ENCODE results near the gene PLA2G4F. TPM values are rescaled to one million over a fixed set of nuclear protein-coding genes. Genes with fewer than 3 reads are reported as not detected.

PLA2G4F gene
- total and polyA plus RNA-seq, 10 of the 15 experiments (the other 5 are each of a cell fraction or from before 2014, with no cell fraction given) = not detected

DNA sequence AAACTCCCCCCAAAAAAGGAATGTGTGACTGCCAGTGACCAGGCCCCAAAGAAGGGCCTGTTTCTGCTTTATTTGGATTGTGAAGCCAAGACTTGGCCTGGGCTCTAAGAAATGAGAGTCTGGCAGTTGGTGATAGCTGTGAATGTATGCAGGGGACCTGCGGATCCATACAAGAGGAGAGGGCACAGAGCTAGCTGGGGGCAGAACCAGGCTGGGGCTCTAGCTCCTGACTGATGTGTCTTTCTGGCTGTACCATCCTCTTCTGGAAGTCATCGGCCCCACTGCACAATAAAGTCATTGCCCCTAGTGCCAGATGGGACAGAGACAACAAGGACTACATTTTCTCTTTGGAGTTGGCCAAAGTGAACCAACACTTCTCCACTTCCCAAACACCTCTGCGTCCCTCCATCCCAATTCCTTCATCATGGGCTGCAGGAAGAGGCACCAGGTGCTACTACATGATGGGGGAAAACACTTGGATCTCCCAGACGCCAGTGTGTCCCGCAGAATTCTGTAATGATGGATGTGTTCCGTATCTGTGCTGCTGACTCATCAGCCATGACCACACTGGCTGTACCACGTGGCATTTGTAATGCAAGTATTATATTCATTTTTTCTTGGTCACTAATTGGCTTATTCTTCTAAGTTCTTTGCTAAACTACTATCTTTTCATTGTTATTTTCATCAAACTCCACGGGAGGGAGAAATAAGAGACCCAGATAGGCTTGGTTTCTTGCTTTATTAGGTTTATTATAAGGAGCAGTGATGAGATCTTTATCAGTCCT lies 1.7 kb upstream of the PLA2G4F start:
- no peaks in the 10 kb centered on the region for H3K79me2 ChIP-seq (ENCODE audit: control insufficient read depth, insufficient read depth, low read length)
- ChIA-PET SMC1A (ENCODE audit: uncharacterized antibody, unreplicated experiment) (interaction anchor here (1.0 kb wide), 1 partner anchor 227 kb away, joined by 3 read pairs; no protein-coding TSS in a partner anchor), RAD21 (ENCODE audit: unreplicated experiment) (interaction anchor here (0.9 kb wide), 1 partner anchor 227 kb away, joined by 3 read pairs; no protein-coding TSS in a partner anchor), POLR2A (interaction anchor here (0.6 kb wide), 1 partner anchor 563 kb away, joined by 4 read pairs; no protein-coding TSS in a partner anchor), CTCF (no interaction called here)
- TF ChIP-seq NFIC (IDR thresholded peaks at IDR 0.05; ENCODE audit: low read depth, low read length) = no peak
- TF ChIP-seq RBBP5 (conservative IDR thresholded peaks at IDR 0.05) = no peak
- no peak for TF ChIP-seq KAT2A (conservative IDR thresholded peaks at IDR 0.05; ENCODE audit: control insufficient read depth, low read depth, low read length)
- peak; percentile 14; the same call in 1 of the 2 replicates for TF ChIP-seq POLR2A (IDR thresholded peaks at IDR 0.05; ENCODE audit: low read depth, low read length)
- no peak for TF ChIP-seq SUZ12 (IDR thresholded peaks at IDR 0.05; ENCODE audit: unreplicated experiment)
- TF ChIP-seq ZBED1 (IDR thresholded peaks at IDR 0.05; ENCODE audit: borderline replicate concordance) = peak; percentile 26; the same call in 1 of the 2 replicates
- ATAC-seq (no peak), DNase-seq (ENCODE audit: low read depth, low spot score) (no peak), FAIRE-seq (no peak)
- H2AFZ ChIP-seq (ENCODE audit: control insufficient read depth, low read depth, low read length) = no peak overlapping the region
- BruUV-seq (replicated peaks) = no TSS peak
- intact Hi-C loops (cut with micrococcal nuclease; ENCODE audit: unreplicated experiment) (no loop called here), in situ Hi-C loops (cut with MboI) (no loop called here)
- no peaks in the 10 kb centered on the region for H4K20me1 ChIP-seq (ENCODE audit: control insufficient read depth, insufficient read depth)
- H3K4me3 ChIP-seq = no peak overlapping the region
- no peaks in the 10 kb centered on the region for H3K9me3 ChIP-seq (replicated peaks; ENCODE audit: control insufficient read depth, insufficient read depth, low read length)
- H3K4me1 ChIP-seq (ENCODE audit: control insufficient read depth, insufficient read depth, low read length) = no peaks in the 10 kb centered on the region
- no peak overlapping the region for H3K9ac ChIP-seq (ENCODE audit: control insufficient read depth, insufficient read depth, low read length)
- no peak overlapping the region for H3K4me2 ChIP-seq (ENCODE audit: control insufficient read depth, insufficient read depth)
- H3K27me3 ChIP-seq (replicated peaks in 1 of 2; ENCODE audit: control insufficient read depth in 2 of 2, insufficient read depth in 2 of 2, low read length in 1 of 2) = no peaks in the 10 kb centered on the region
- H3K27ac ChIP-seq (ENCODE audit: control insufficient read depth, insufficient read depth) = no peak overlapping the region
- H3K36me3 ChIP-seq (ENCODE audit: control insufficient read depth in 2 of 2, insufficient read depth in 2 of 2, low read length in 1 of 2) = peaks cover 10 to 23% of the 10 kb centered on the region in 2 experiments; a peak in 3 of 4 replicates
- WGBS (ENCODE audit: insufficient coverage, insufficient replicate concordance, low lambda C conversion rate, missing lambda C conversion rate) = 65% methylated on average over 8 of the region's 8 CpGs

DNA sequence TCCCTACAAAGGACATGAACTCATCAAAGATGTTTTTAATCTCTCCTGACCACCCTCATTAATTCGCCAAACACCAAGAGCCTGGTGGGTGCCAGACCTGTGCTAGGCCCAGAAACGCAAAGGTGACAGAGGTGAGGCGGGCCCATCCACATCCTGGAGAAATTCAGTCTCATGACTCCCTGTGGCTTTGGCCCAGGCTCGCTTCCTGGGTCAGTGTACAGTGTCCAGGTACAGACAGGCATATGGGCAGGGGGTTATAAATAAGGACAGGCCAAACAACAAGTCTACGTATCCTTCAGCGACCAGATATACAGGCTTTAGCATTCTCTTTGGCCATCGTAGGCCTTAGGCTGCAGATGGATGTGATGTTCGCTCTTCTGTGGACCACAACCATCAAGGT lies 945 bp upstream of the PLA2G4F start:
- no peak for ATAC-seq
- CTCF ChIA-PET = no interaction called here
- no TSS peak for BruUV-seq (replicated peaks)

More for the DNA sequence above, 945 bp upstream of the PLA2G4F start:
- no peaks in the 10 kb centered on the region for H3K4me1 ChIP-seq (ENCODE audit: control insufficient read depth, insufficient read depth, low read length)
- no peak for FAIRE-seq
- no peaks in the 10 kb centered on the region for H4K20me1 ChIP-seq (ENCODE audit: control insufficient read depth, insufficient read depth)
- H3K27ac ChIP-seq (ENCODE audit: control insufficient read depth, insufficient read depth) = no peak overlapping the region
- no peak overlapping the region for H3K4me3 ChIP-seq
- H3K9me3 ChIP-seq (replicated peaks; ENCODE audit: control insufficient read depth, insufficient read depth, low read length) = no peaks in the 10 kb centered on the region
- no peak overlapping the region for H3K4me2 ChIP-seq (ENCODE audit: control insufficient read depth, insufficient read depth)
- 84% methylated on average over 8 of the region's 8 CpGs for WGBS (ENCODE audit: insufficient coverage, insufficient replicate concordance, low lambda C conversion rate, missing lambda C conversion rate)
- no peak overlapping the region for H3K9ac ChIP-seq (ENCODE audit: control insufficient read depth, insufficient read depth, low read length)
- no peak for DNase-seq (ENCODE audit: low read depth, low spot score)
- no peak overlapping the region for H2AFZ ChIP-seq (ENCODE audit: control insufficient read depth, low read depth, low read length)
- H3K79me2 ChIP-seq (ENCODE audit: control insufficient read depth, insufficient read depth, low read length) = no peaks in the 10 kb centered on the region
- SMC1A ChIA-PET (ENCODE audit: uncharacterized antibody, unreplicated experiment) = no interaction called here
- RAD21 ChIA-PET (ENCODE audit: unreplicated experiment) = interaction anchor here (0.9 kb wide), 1 partner anchor 228 kb away, joined by 3 read pairs; no protein-coding TSS in a partner anchor
- intact Hi-C loops (cut with micrococcal nuclease; ENCODE audit: unreplicated experiment) (no loop called here), in situ Hi-C loops (cut with MboI) (no loop called here)
- POLR2A ChIA-PET = interaction anchor here (0.6 kb wide), 1 partner anchor 564 kb away, joined by 4 read pairs; no protein-coding TSS in a partner anchor
- no peaks in the 10 kb centered on the region for H3K27me3 ChIP-seq (replicated peaks in 1 of 2; ENCODE audit: control insufficient read depth in 2 of 2, insufficient read depth in 2 of 2, low read length in 1 of 2)
- TF ChIP-seq POLR2A (IDR thresholded peaks at IDR 0.05; ENCODE audit: low read depth, low read length) (0 out of 2 replicates have a peak, but pooled peaks have one; percentile 5), CBFB (IDR thresholded peaks at IDR 0.05; ENCODE audit: low read depth) (no peak)
- H3K36me3 ChIP-seq (ENCODE audit: control insufficient read depth in 2 of 2, insufficient read depth in 2 of 2, low read length in 1 of 2) = peaks cover 8 to 19% of the 10 kb centered on the region in 2 experiments; a peak in 3 of 4 replicates

All from GM12878 (cell line).